AG09309 (cell line): ENCODE data around the gene ESPNL.

ENCODE experiments used
- DNase-seq: peaks from one replicate; pipeline ENCODE4 v3.0.0-alpha.2; 2010; ENCODE audit warnings: low read depth
- H3K4me3 ChIP-seq: 2 replicates; pipeline ENCODE4 v1.5.1; 2011; ENCODE audit warnings: mild to moderate bottlenecking, low read depth, low read length, moderate library complexity; ENCODE audit not compliant: control insufficient read depth
- CTCF ChIP-seq: IDR thresholded peaks from 2 replicates; pipeline ENCODE4 v1.5.1; 2011; ENCODE audit warnings: mild to moderate bottlenecking, low read depth, low read length, inconsistent platforms; ENCODE audit not compliant: insufficient read depth, control insufficient read depth; ENCODE audit errors: missing control alignments

ESPNL gene

GRCh38 chr2:238135601-238136150, 35.5 kb downstream of the ESPNL start:
- TF ChIP-seq CTCF = no peak
- no peak overlapping the region for H3K4me3 ChIP-seq
- no peak for DNase-seq

GRCh38 chr2:238136820-238137537, 36.8 kb downstream of the ESPNL start:
- no peak for TF ChIP-seq CTCF
- peak; percentile 32 for DNase-seq
- no peak overlapping the region for H3K4me3 ChIP-seq

- no peak overlapping the region for H3K4me3 ChIP-seq
- DNase-seq = no peak
- TF ChIP-seq CTCF = no peak
Observed at GRCh38 chr2:238137885-238138284, 37.7 kb downstream of the ESPNL start.

GRCh38 chr2:238138331-238139195, 38.4 kb downstream of the ESPNL start, which contains the start of gene KLHL30:
TSS of gene KLHL30 (plus strand) at chr2:238138668. CDS start at chr2:238140755, 2,087 bp downstream.
- no peak for TF ChIP-seq CTCF
- DNase-seq = no peak
- H3K4me3 ChIP-seq = no peak within 1 kb of the TSS

- DNase-seq = no peak
- peak; percentile 37 for TF ChIP-seq CTCF
- H3K4me3 ChIP-seq = no peak overlapping the region
Observed at GRCh38 chr2:238139196-238140039, 39.3 kb downstream of the ESPNL start.

- no peak overlapping the region for H3K4me3 ChIP-seq
- TF ChIP-seq CTCF = no peak
- no peak for DNase-seq
Observed at GRCh38 chr2:238140040-238140439, 39.9 kb downstream of the ESPNL start.
